Measurements from ENCODE around the gene SRI.
A peak's percentile ranks its signal among the peaks of the same experiment; 100 is the strongest.

Gene SRI

GRCh38 chr7:88185650-88186049 is 34.2 kb downstream of the SRI start:
- no peak overlapping the region for H3K4me3 ChIP-seq (ENCODE audit: low read length)
- DNase-seq (ENCODE audit: low read depth): no peak
- TF ChIP-seq CTCF (conservative IDR thresholded peaks at IDR 0.05; ENCODE audit: low read depth, low read length): no peak

- no peak for DNase-seq (ENCODE audit: low read depth)
- H3K4me3 ChIP-seq (ENCODE audit: low read length): no peak overlapping the region
Observed at GRCh38 chr7:88184848-88185304, 35.0 kb downstream of the SRI start.

GRCh38 chr7:88183051-88183450 is 36.8 kb downstream of the SRI start:
- no peak for TF ChIP-seq CTCF (conservative IDR thresholded peaks at IDR 0.05; ENCODE audit: low read depth, low read length)
- no peak overlapping the region for H3K4me3 ChIP-seq (ENCODE audit: low read length)
- no peak for DNase-seq (ENCODE audit: low read depth)

More at GRCh38 chr7:88184848-88185304, 35.0 kb downstream of the SRI start:
- TF ChIP-seq CTCF (conservative IDR thresholded peaks at IDR 0.05; ENCODE audit: low read depth, low read length): no peak

- DNase-seq (ENCODE audit: low read depth): no peak
- TF ChIP-seq CTCF (conservative IDR thresholded peaks at IDR 0.05; ENCODE audit: low read depth, low read length): no peak
- no peak overlapping the region for H3K4me3 ChIP-seq (ENCODE audit: low read length)
Observed at GRCh38 chr7:88176190-88176589, 43.6 kb downstream of the SRI start.

- H3K4me3 ChIP-seq (ENCODE audit: low read length): no peak overlapping the region
- no peak for TF ChIP-seq CTCF (conservative IDR thresholded peaks at IDR 0.05; ENCODE audit: low read depth, low read length)
- DNase-seq (ENCODE audit: low read depth): no peak
Observed at GRCh38 chr7:88172842-88173241, 47.0 kb downstream of the SRI start.

- DNase-seq (ENCODE audit: low read depth): no peak
Observed at GRCh38 chr7:88169717-88170320, 50.0 kb downstream of the SRI start.

More at GRCh38 chr7:88169717-88170320, 50.0 kb downstream of the SRI start:
- TF ChIP-seq CTCF (conservative IDR thresholded peaks at IDR 0.05; ENCODE audit: low read depth, low read length): peak; percentile 54
- H3K4me3 ChIP-seq (ENCODE audit: low read length): no peak overlapping the region

Measured in retinal pigment epithelial cell (primary cell).